ENCODE measurements around the gene ARHGAP21.

DNA sequence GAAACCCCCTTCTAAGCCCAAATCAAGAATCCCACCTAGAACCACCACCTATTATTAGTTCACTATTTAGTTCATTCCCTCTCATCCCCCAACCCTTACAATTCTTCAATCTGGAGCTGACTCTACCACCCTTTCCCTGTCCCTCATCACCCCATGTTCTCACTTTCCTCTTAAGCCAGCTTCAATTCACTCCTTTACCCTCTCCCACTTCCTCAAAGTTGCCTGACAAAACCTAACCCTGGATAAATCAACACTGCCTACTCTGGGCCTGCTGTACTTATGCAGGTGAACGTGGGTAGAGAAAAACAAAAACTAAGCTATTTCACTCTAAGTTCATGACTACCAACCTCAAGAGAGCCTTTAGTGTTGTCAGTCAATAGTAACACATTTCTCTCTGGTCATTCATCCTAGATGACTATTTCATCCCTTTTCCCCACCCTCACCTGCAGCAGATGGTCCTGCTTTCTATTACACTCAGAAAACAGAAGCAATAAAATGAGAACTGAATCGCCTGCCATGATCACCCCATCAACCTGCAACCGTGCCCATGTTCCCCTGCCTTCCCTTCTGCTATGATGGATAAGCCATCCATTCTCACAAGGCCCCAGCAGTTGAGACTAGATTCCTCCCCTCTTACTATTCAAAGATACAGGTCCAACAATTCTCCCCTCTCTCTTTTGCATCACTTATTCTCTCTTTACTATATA lies 52.6 kb downstream of the ARHGAP21 start:
- no peak for TF ChIP-seq CTCF (IDR thresholded peaks at IDR 0.05; ENCODE audit: low read depth, low read length, poor library complexity, severe bottlenecking)
- no peak for TF ChIP-seq EZH2phosphoT487 (IDR thresholded peaks at IDR 0.05; ENCODE audit: borderline replicate concordance, low read length)

All from DOHH2 (cell line).